Mesendoderm (in vitro differentiated cells): ENCODE data around the gene GALR2.

Source experiments
- DNase-seq: peaks from one replicate; pipeline ENCODE4 v3.0.0; 2013
- H2AK5ac ChIP-seq: 2 replicates; pipeline ENCODE4 v1.6.1; 2013; ENCODE audit warnings: low read length, inconsistent platforms
- H2BK120ac ChIP-seq: 2 replicates; pipeline ENCODE4 v1.6.1; 2013; ENCODE audit warnings: low read depth, mild to moderate bottlenecking, low read length, moderate library complexity, mixed read lengths
- H2BK15ac ChIP-seq: replicated peaks from 2 replicates; pipeline ENCODE4 v1.6.1; 2013; ENCODE audit warnings: low read depth, mild to moderate bottlenecking, moderate library complexity
- H2BK5ac ChIP-seq: 2 replicates; pipeline ENCODE4 v1.6.1; 2013; ENCODE audit warnings: low read length, inconsistent platforms
- H3K18ac ChIP-seq: 2 replicates; pipeline ENCODE4 v1.6.1; 2013; ENCODE audit warnings: mild to moderate bottlenecking, low read length, mixed read lengths
- H3K23ac ChIP-seq: one replicate; pipeline ENCODE4 v1.6.1; 2013; ENCODE audit warnings: low read length
- H3K27ac ChIP-seq: 2 replicates; pipeline ENCODE4 v1.5.1; 2013; ENCODE audit warnings: low read depth, mild to moderate bottlenecking, inconsistent platforms, low read length, moderate library complexity
- H3K27me3 ChIP-seq: 2 replicates; pipeline ENCODE4 v1.6.1; 2013; ENCODE audit warnings: low read length, control low read depth, mild to moderate bottlenecking, inconsistent platforms; ENCODE audit not compliant: insufficient read depth, poor library complexity
- H3K36me3 ChIP-seq: 2 replicates; pipeline ENCODE4 v1.6.1; 2013; ENCODE audit warnings: low read length, inconsistent platforms; ENCODE audit not compliant: control insufficient read depth, insufficient read depth
- H3K4ac ChIP-seq: one replicate; pipeline ENCODE4 v1.6.1; 2013; ENCODE audit warnings: low read depth, mild to moderate bottlenecking, low read length, moderate library complexity
- H3K4me1 ChIP-seq: 2 replicates; pipeline ENCODE4 v1.6.1; 2013; ENCODE audit warnings: low read depth, low read length, inconsistent platforms; ENCODE audit not compliant: control insufficient read depth
- H3K4me2 ChIP-seq: 2 replicates; pipeline ENCODE4 v1.6.1; 2013; ENCODE audit warnings: low read length
- H3K4me3 ChIP-seq: 2 replicates; pipeline ENCODE4 v1.5.1; 2013; ENCODE audit warnings: mild to moderate bottlenecking, low read length
- H3K56ac ChIP-seq: one replicate; pipeline ENCODE4 v1.6.1; 2013; ENCODE audit warnings: low read length
- H3K79me1 ChIP-seq: 2 replicates; pipeline ENCODE4 v1.6.1; 2013; ENCODE audit warnings: low read length, inconsistent platforms
- H3K79me2 ChIP-seq: 2 replicates; pipeline ENCODE4 v1.6.1; 2013; ENCODE audit warnings: mild to moderate bottlenecking, low read length; ENCODE audit not compliant: control insufficient read depth, insufficient read depth
- H3K9ac ChIP-seq: 2 replicates; pipeline ENCODE4 v1.6.1; 2013; ENCODE audit warnings: low read length, inconsistent platforms
- H4K5ac ChIP-seq: one replicate; pipeline ENCODE4 v1.6.1; 2013; ENCODE audit warnings: low read length
- H4K8ac ChIP-seq: one replicate; pipeline ENCODE4 v1.6.1; 2013; ENCODE audit warnings: low read depth, mild to moderate bottlenecking, control low read depth, low read length, moderate library complexity
- WGBS: extraction: QIAGEN DNeasy Blood & Tissue Kit; methylation state at CpG from one replicate; pipeline ENCODE4 v1.1.7; 2013; ENCODE audit warnings: low lambda C conversion rate, missing lambda C conversion rate; ENCODE audit not compliant: insufficient coverage; ENCODE audit errors: extremely low coverage; 5-methylcytosine and 5-hydroxymethylcytosine counted together

The GALR2 gene

GRCh38 chr17:76079956-76080767, 5.6 kb downstream of the GALR2 start:
- DNase-seq = peak; percentile 56
- no CpG with 5 or more reads among the region's 23 CpGs for WGBS
- H3K27me3 ChIP-seq = peaks cover 29% of the 10 kb centered on the region

DNA sequence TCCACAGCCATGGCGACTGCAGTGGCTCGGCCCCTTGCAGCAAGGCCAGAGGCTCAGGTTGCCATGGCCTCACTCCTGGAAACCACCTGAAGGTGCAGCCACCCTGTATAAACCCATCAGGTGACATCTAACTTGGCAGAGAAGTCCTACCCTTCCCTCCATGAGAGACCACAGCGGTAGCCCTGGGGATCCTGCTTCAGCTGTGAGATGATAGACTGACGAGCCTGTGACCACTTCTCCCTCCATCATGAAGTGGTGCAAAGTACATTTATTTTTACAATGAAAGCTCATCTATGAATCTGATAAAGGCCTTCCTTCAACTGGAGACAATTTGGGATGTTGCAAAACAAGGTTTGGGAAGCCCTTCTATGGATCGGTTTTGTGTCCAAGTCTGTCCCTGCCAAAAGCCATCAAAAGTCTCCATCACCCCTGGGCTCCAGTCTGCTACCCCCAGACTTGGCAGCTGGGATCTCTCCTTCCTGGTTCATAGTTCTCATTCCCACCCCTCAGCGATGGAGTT, 6.2 kb downstream of the GALR2 start:
- no peak overlapping the region for H3K23ac ChIP-seq
- peaks cover 5% of the 10 kb centered on the region for H3K36me3 ChIP-seq
- WGBS = no CpG with 5 or more reads among the region's 6 CpGs
- no peak overlapping the region for H2AK5ac ChIP-seq
- no peaks in the 10 kb centered on the region for H3K79me2 ChIP-seq
- H3K4me1 ChIP-seq = peaks cover 10% of the 10 kb centered on the region
- H2BK15ac ChIP-seq = no peak overlapping the region
- no peak overlapping the region for H4K8ac ChIP-seq
- no peaks in the 10 kb centered on the region for H3K79me1 ChIP-seq
- DNase-seq = no peak
- H3K27ac ChIP-seq = no peak overlapping the region
- H3K27me3 ChIP-seq = peaks cover 23% of the 10 kb centered on the region
- no peak overlapping the region for H3K18ac ChIP-seq
- peak overlapping the region; percentile 25 for H3K9ac ChIP-seq
- no peak overlapping the region for H3K56ac ChIP-seq
- H2BK5ac ChIP-seq = no peak overlapping the region
- no peak overlapping the region for H4K5ac ChIP-seq
- no peak overlapping the region for H3K4me2 ChIP-seq
- no peak overlapping the region for H2BK120ac ChIP-seq
- H3K4me3 ChIP-seq = no peak overlapping the region
- no peak overlapping the region for H3K4ac ChIP-seq

More at GRCh38 chr17:76079956-76080767, 5.6 kb downstream of the GALR2 start:
- Histone ChIP-seq H3K4me1 (peaks cover 10% of the 10 kb centered on the region), H3K79me2 (no peaks in the 10 kb centered on the region), H3K4ac (no peak overlapping the region), H2BK5ac (no peak overlapping the region), H3K4me2 (no peak overlapping the region), H2AK5ac (no peak overlapping the region), H4K5ac (no peak overlapping the region), H3K27ac (no peak overlapping the region), H3K18ac (no peak overlapping the region), H3K9ac (peak overlapping the region; percentile 25), H3K4me3 (no peak overlapping the region), H3K36me3 (no peaks in the 10 kb centered on the region), H3K79me1 (no peaks in the 10 kb centered on the region), H2BK15ac (no peak overlapping the region), H2BK120ac (no peak overlapping the region), H3K56ac (peak overlapping the region; percentile 65), H3K23ac (no peak overlapping the region), H4K8ac (no peak overlapping the region)

GRCh38 chr17:76081295-76082210, 7.0 kb downstream of the GALR2 start:
- H2BK15ac ChIP-seq = no peak overlapping the region
- no peak overlapping the region for H3K23ac ChIP-seq
- H3K4me1 ChIP-seq = peaks cover 10% of the 10 kb centered on the region
- H2BK5ac ChIP-seq = no peak overlapping the region
- no peak overlapping the region for H3K4me3 ChIP-seq
- H3K9ac ChIP-seq = no peak overlapping the region
- no CpG with 5 or more reads among the region's 27 CpGs for WGBS
- H4K8ac ChIP-seq = no peak overlapping the region
- no peak overlapping the region for H3K18ac ChIP-seq
- H3K79me2 ChIP-seq = no peaks in the 10 kb centered on the region
- H2BK120ac ChIP-seq = no peak overlapping the region
- no peak overlapping the region for H3K4me2 ChIP-seq
- no peak overlapping the region for H2AK5ac ChIP-seq
- H3K56ac ChIP-seq = no peak overlapping the region
- no peak overlapping the region for H3K4ac ChIP-seq
- no peak overlapping the region for H3K27ac ChIP-seq
- peak; percentile 39 for DNase-seq
- peaks cover 17% of the 10 kb centered on the region for H3K27me3 ChIP-seq
- H3K79me1 ChIP-seq = no peaks in the 10 kb centered on the region
- no peak overlapping the region for H4K5ac ChIP-seq
- peaks cover 7% of the 10 kb centered on the region for H3K36me3 ChIP-seq

DNA sequence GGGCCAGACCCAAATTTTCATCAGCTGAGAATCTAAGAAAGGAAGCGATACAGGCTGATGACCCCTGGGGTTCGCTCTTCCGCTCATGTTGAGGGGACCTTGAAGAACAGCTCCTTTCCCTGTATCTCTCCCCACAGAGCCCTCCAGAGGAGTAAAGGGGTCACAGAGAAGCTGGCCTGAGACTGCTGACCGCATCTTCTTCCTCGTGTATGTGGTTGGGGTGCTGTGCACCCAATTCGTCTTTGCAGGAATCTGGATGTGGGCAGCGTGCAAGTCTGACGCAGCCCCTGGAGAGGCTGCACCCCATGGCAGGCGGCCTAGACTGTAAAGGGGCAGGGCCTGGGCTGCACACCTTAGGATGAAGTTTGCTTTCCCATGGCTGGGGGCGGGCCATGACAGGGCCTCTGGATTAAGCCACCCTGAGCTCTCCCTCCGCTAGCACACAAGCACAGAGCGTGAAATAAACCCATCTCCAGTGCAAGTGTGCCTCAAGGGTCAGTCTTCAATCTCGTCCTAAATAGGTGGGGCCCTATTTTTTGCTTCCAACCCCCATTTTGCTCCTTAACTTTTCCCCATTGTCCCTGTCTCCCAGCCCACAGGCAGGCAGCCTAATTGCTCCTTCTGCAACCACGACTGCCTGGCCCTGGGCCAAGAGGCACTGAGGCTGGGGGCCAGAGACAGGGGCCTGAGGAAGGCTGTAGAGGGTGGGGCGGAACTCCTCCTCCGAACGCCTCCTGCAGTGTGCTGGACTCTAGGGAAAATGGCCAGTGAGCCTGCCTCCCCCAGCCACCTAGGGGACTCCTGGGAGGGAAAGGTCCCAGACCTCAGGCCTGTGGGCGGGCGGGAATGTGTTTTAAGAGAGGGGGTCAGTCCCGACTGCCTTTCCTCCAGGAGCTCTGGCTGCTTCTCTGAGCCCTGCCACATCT, 8.0 kb downstream of the GALR2 start:
- Histone ChIP-seq H2BK120ac (no peak overlapping the region), H3K9ac (no peak overlapping the region), H3K4me3 (no peak overlapping the region), H3K4ac (no peak overlapping the region), H3K4me2 (no peak overlapping the region), H4K5ac (no peak overlapping the region), H2BK15ac (no peak overlapping the region), H3K56ac (no peak overlapping the region), H3K18ac (no peak overlapping the region), H4K8ac (no peak overlapping the region), H3K4me1 (peaks cover 10% of the 10 kb centered on the region), H2BK5ac (no peak overlapping the region), H3K27me3 (peaks cover 10% of the 10 kb centered on the region), H3K27ac (no peak overlapping the region), H3K36me3 (peaks cover 9% of the 10 kb centered on the region), H3K79me2 (no peaks in the 10 kb centered on the region), H3K23ac (no peak overlapping the region), H2AK5ac (no peak overlapping the region), H3K79me1 (no peaks in the 10 kb centered on the region)
- no CpG with 5 or more reads among the region's 20 CpGs for WGBS
- DNase-seq = no peak

GRCh38 chr17:76083536-76084182, 9.1 kb downstream of the GALR2 start:
- Histone ChIP-seq H3K23ac (no peak overlapping the region), H3K18ac (no peak overlapping the region), H3K79me1 (no peaks in the 10 kb centered on the region), H3K56ac (no peak overlapping the region), H3K27me3 (peaks cover 6% of the 10 kb centered on the region), H4K5ac (no peak overlapping the region), H3K9ac (no peak overlapping the region), H2BK5ac (no peak overlapping the region), H3K4me3 (no peak overlapping the region), H3K4ac (no peak overlapping the region), H3K79me2 (no peaks in the 10 kb centered on the region), H3K27ac (no peak overlapping the region), H2AK5ac (no peak overlapping the region), H4K8ac (no peak overlapping the region), H2BK120ac (no peak overlapping the region), H3K4me1 (peaks cover 10% of the 10 kb centered on the region), H3K4me2 (no peak overlapping the region), H2BK15ac (no peak overlapping the region), H3K36me3 (peaks cover 14% of the 10 kb centered on the region)
- no peak for DNase-seq
- no CpG with 5 or more reads among the region's 15 CpGs for WGBS
